C1 segment of cervical spinal cord (tissue), 14 donors: ENCODE results near the gene CMTM2.
"Not testable (repeated sequence)": the region's sequence is repeated elsewhere in the genome, so short reads cannot be mapped to it uniquely, and the experiment has no call there.

ENCODE experiments used
- DNase-seq, 14 donors: peaks; one replicate each; lab custom pipeline; 2025; lab: John Stamatoyannopoulos, UW

The CMTM2 gene

GRCh38 chr16:66581246-66581952, 2.1 kb downstream of the CMTM2 start:
- DNase-seq: no peak

- peak in 4 of 14 donors; percentile 8 to 33 (median 13) for DNase-seq
These were observed 6.4 kb downstream of the CMTM2 start for GRCh38 chr16:66585481-66586239.

- no peak for DNase-seq
These were observed 8.8 kb downstream of the CMTM2 start for GRCh38 chr16:66587881-66588600.

- DNase-seq: peak in 4 of 14 donors; percentile 7 to 25 (median 17)
These were observed 9.9 kb downstream of the CMTM2 start for GRCh38 chr16:66588981-66589713.

GRCh38 chr16:66590322-66590721, 11.1 kb downstream of the CMTM2 start:
- DNase-seq: no peak

- DNase-seq: no peak
These were observed 11.8 kb downstream of the CMTM2 start for GRCh38 chr16:66591018-66591417.

GRCh38 chr16:66592241-66592640, 13.0 kb downstream of the CMTM2 start:
- no peak for DNase-seq

GRCh38 chr16:66592814-66593213, 13.6 kb downstream of the CMTM2 start:
- no peak for DNase-seq

- no peak for DNase-seq
These were observed 15.5 kb downstream of the CMTM2 start for GRCh38 chr16:66594739-66595138.

GRCh38 chr16:66596559-66596958, 17.3 kb downstream of the CMTM2 start:
- DNase-seq: not testable (repeated sequence)

GRCh38 chr16:66596986-66597848, 18.0 kb downstream of the CMTM2 start:
- no peak for DNase-seq

GRCh38 chr16:66598111-66598510, 18.8 kb downstream of the CMTM2 start:
- DNase-seq: no peak

- no peak for DNase-seq
These were observed 20.5 kb downstream of the CMTM2 start for GRCh38 chr16:66599726-66600125.

GRCh38 chr16:66600477-66600876, 21.2 kb downstream of the CMTM2 start:
- no peak for DNase-seq

- DNase-seq: no peak
These were observed 22.2 kb downstream of the CMTM2 start for GRCh38 chr16:66601471-66601870.

- DNase-seq: peak in 7 of 14 donors; percentile 40 to 71 (median 66)
These were observed 24.5 kb downstream of the CMTM2 start for GRCh38 chr16:66603537-66604375.

- peak in 10 of 14 donors; percentile 32 to 80 (median 57) for DNase-seq
These were observed 25.3 kb downstream of the CMTM2 start, which contains the start of gene CMTM3 for GRCh38 chr16:66604376-66605176. CMTM3 (plus strand) TSS chr16:66604704; CDS start chr16:66604806, 102 bp downstream.

- DNase-seq: peak in 5 of 14 donors; percentile 37 to 70 (median 61)
These were observed 26.1 kb downstream of the CMTM2 start for GRCh38 chr16:66605177-66605978.
